GM12878 (cell line): ENCODE data around the gene BCL2. TPM values are rescaled to one million over a fixed set of nuclear protein-coding genes. Genes with fewer than 3 reads are reported as not detected.
A peak's percentile ranks its signal among the peaks of the same experiment; 100 is the strongest.

ENCODE experiments used
- ASH2L ChIP-seq: fragments of 300-600, 200-600 bp; sonication (generic); IDR thresholded peaks from 2 replicates; pipeline ENCODE4 v1.6.1; 2017; ENCODE audit warnings: low read depth, mild to moderate bottlenecking, borderline replicate concordance
- ATF2 ChIP-seq: IDR thresholded peaks from 2 replicates; pipeline ENCODE4 v1.6.1; 2012; ENCODE audit warnings: low read length, inconsistent platforms
- BACH1 ChIP-seq: fragments of 450-650 bp; IDR thresholded peaks from 2 replicates; pipeline ENCODE4 v1.6.1; 2017; ENCODE audit warnings: mild to moderate bottlenecking, borderline replicate concordance
- CBFB ChIP-seq: IDR thresholded peaks from 2 replicates; pipeline ENCODE4 v1.6.1; 2016; ENCODE audit warnings: antibody characterized with exemption, low read depth
- CBX5 ChIP-seq: sonication (generic); IDR thresholded peaks from 2 replicates; pipeline ENCODE4 v1.6.1; 2016; ENCODE audit warnings: low read depth, moderate library complexity, mild to moderate bottlenecking, inconsistent platforms
- CREB1 ChIP-seq: IDR thresholded peaks from 2 replicates; pipeline ENCODE4 v1.6.1; 2012; ENCODE audit warnings: low read depth, mild to moderate bottlenecking, inconsistent platforms
- FOS ChIP-seq: IDR thresholded peaks from 3 replicates; pipeline ENCODE4 v1.6.1; 2011; ENCODE audit warnings: borderline replicate concordance; ENCODE audit not compliant: insufficient read length; ENCODE audit errors: extremely low read depth
- GATAD2B ChIP-seq: fragments of 450-650 bp; conservative IDR thresholded peaks from 2 replicates; pipeline ENCODE4 v1.6.1; 2017; ENCODE audit warnings: low read depth, mild to moderate bottlenecking, moderate library complexity
- HDAC6 ChIP-seq: fragments of 200-600 bp; sonication (generic); IDR thresholded peaks from one replicate; pipeline ENCODE4 v1.8.0; 2017; ENCODE audit warnings: antibody characterized with exemption; ENCODE audit not compliant: unreplicated experiment
- IKZF1 ChIP-seq: fragments of 450-650 bp; conservative IDR thresholded peaks from 2 replicates; pipeline ENCODE4 v1.6.1; 2017; ENCODE audit warnings: antibody characterized with exemption, mild to moderate bottlenecking
- LARP7 ChIP-seq: fragments of 450-650 bp; IDR thresholded peaks from 2 replicates; pipeline ENCODE4 v1.6.1; 2017; ENCODE audit warnings: mild to moderate bottlenecking
- MTA2 ChIP-seq: fragments of 450-650 bp; IDR thresholded peaks from 2 replicates; pipeline ENCODE4 v1.6.1; 2016; ENCODE audit warnings: low read depth, mild to moderate bottlenecking, moderate library complexity
- NBN ChIP-seq: fragments of 450-650 bp; IDR thresholded peaks from 2 replicates; pipeline ENCODE4 v1.6.1; 2016
- NFIC ChIP-seq: IDR thresholded peaks from 2 replicates; pipeline ENCODE4 v1.6.1; 2012; ENCODE audit warnings: low read depth, mild to moderate bottlenecking, inconsistent platforms, low read length, moderate library complexity
- NKRF ChIP-seq: fragments of 450-650 bp; conservative IDR thresholded peaks from 2 replicates; pipeline ENCODE4 v1.6.1; 2017; ENCODE audit warnings: mild to moderate bottlenecking, moderate library complexity
- RFX5 ChIP-seq: IDR thresholded peaks from 2 replicates; pipeline ENCODE4 v1.6.1; 2011; ENCODE audit warnings: low read depth, low read length, improper control_type of control experiment
- SPI1 ChIP-seq: IDR thresholded peaks from 2 replicates; pipeline ENCODE4 v1.6.1; 2011; ENCODE audit warnings: low read depth, mild to moderate bottlenecking, low read length, moderate library complexity, borderline replicate concordance; ENCODE audit not compliant: insufficient read depth
- SRF ChIP-seq, 2 experiments: IDR thresholded peaks; 2 replicates each; pipeline ENCODE4 v1.6.1; 2011; ENCODE audit warnings: low read depth in 2 of 2, low read length in 2 of 2, mild to moderate bottlenecking in 1 of 2, moderate library complexity in 1 of 2
- STAT1 ChIP-seq: fragments of 450-650 bp; conservative IDR thresholded peaks from 2 replicates; pipeline ENCODE4 v1.6.1; 2014; ENCODE audit warnings: antibody characterized with exemption, mild to moderate bottlenecking
- SUPT20H ChIP-seq: IDR thresholded peaks from 2 replicates; pipeline ENCODE4 v1.6.1; 2011; ENCODE audit warnings: low read depth, mild to moderate bottlenecking, low read length, moderate library complexity, borderline replicate concordance; ENCODE audit not compliant: control insufficient read depth
- SUZ12 ChIP-seq: fragments of 200-600 bp; sonication (generic); IDR thresholded peaks from one replicate; pipeline ENCODE4 v1.6.1; 2018; ENCODE audit warnings: antibody characterized with exemption, mild to moderate bottlenecking; ENCODE audit not compliant: unreplicated experiment
- TCF7 ChIP-seq: IDR thresholded peaks from 2 replicates; pipeline ENCODE4 v1.6.1; 2014; ENCODE audit warnings: antibody characterized with exemption, borderline replicate concordance
- ZNF217 ChIP-seq: fragments of 450-650 bp; IDR thresholded peaks from 2 replicates; pipeline ENCODE4 v1.6.1; 2017; ENCODE audit warnings: antibody characterized with exemption, mild to moderate bottlenecking
- polyA plus RNA-seq, 11 experiments: library from polyadenylated mRNA; depleted of rRNA in 4 of 11; unstranded in 6 of 11; stranded (reverse) in 5 of 11; fragments of >200 nt; fragmentation: Nextera tagmentation in 4 of 11; fragmentation: Illumina TruSeq in 1 of 11; extraction: Ambion mirVana in 4 of 11; extraction: Trizol in 1 of 11; gene quantifications; 1 replicate in 1 of 11; 2 replicates in 10 of 11; pipeline versions ENCODE4 v1.2.1 to v1.2.3, GENCODE V29; 2011 to 2016; ENCODE audit warnings: inconsistent platforms in 2 of 11, missing spikeins in 2 of 11, low read depth in 1 of 11
- total RNA-seq, 4 experiments: library from RNA; depleted of rRNA in 3 of 4; stranded (reverse); fragments of >200 nt in 3 of 4; fragmentation: Illumina TruSeq in 1 of 4; extraction: Trizol in 1 of 4; gene quantifications; 2 replicates each; pipeline versions ENCODE4 v1.2.1 to v1.2.3, GENCODE V29; 2013 to 2021

The BCL2 gene
- total and polyA plus RNA-seq, 10 of the 15 experiments (the other 5 are each of a cell fraction or from before 2014, with no cell fraction given), result 4.1 to 47.8 (median 19.3) TPM

GRCh38 chr18:63192885-63193349 lies 126.7 kb downstream of the BCL2 start (continued):
- TF ChIP-seq TCF7, result no peak
- 0 out of 2 replicates have a peak, but pooled peaks have one; percentile 6 for TF ChIP-seq NKRF
- TF ChIP-seq CREB1, result peak; percentile 74; the same call in 1 of the 2 replicates
- TF ChIP-seq ZNF217, result no peak
- TF ChIP-seq IKZF1, result peak; percentile 89
- no peak for TF ChIP-seq FOS
- no peak for TF ChIP-seq RFX5
- no peak for TF ChIP-seq CBX5
- no peak for TF ChIP-seq SUPT20H
- TF ChIP-seq GATAD2B, result no peak
- no peak for TF ChIP-seq STAT1
- peak; percentile 35; the same call in 1 of the 2 replicates for TF ChIP-seq BACH1
- TF ChIP-seq SUZ12, result no peak
- no peak for TF ChIP-seq SPI1
- no peak for TF ChIP-seq LARP7
- no peak for TF ChIP-seq SRF (IDR thresholded peaks at IDR 0.05; ENCODE audit: low read depth in 2 of 2, low read length in 2 of 2)
- peak; percentile 91 for TF ChIP-seq MTA2
- TF ChIP-seq ASH2L, result no peak
- peak; percentile 65 for TF ChIP-seq NFIC
- TF ChIP-seq CBFB, result no peak
- no peak for TF ChIP-seq HDAC6
- TF ChIP-seq ATF2, result peak; percentile 77
- TF ChIP-seq NBN, result 0 out of 2 replicates have a peak, but pooled peaks have one; percentile 37
